ENCODE results near the gene MBOAT1.

The MBOAT1 gene

DNA sequence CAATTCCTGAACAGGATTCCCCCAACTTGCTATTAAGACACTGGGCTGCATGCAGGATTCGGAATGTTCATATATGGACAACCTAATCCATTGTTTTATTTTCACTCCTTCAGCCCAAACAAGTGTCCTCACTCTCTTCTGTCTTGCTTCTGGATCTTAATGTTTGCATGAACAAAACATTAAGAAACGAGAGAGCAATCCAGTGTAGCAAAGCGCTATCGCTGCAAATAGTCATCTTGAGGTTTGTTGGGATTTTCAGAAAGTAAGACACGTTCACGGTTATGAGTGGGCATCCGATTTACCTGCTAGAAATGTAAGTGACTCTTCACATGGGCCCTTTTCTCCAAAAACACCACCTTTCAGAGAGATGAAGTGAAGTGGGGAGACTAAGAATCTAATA, 156.4 kb downstream of the MBOAT1 start:
- H3K4me3 ChIP-seq (ENCODE audit: low read depth, low read length): no peak overlapping the region
- no peak for DNase-seq (ENCODE audit: low read depth)
- TF ChIP-seq, protein P1, sequence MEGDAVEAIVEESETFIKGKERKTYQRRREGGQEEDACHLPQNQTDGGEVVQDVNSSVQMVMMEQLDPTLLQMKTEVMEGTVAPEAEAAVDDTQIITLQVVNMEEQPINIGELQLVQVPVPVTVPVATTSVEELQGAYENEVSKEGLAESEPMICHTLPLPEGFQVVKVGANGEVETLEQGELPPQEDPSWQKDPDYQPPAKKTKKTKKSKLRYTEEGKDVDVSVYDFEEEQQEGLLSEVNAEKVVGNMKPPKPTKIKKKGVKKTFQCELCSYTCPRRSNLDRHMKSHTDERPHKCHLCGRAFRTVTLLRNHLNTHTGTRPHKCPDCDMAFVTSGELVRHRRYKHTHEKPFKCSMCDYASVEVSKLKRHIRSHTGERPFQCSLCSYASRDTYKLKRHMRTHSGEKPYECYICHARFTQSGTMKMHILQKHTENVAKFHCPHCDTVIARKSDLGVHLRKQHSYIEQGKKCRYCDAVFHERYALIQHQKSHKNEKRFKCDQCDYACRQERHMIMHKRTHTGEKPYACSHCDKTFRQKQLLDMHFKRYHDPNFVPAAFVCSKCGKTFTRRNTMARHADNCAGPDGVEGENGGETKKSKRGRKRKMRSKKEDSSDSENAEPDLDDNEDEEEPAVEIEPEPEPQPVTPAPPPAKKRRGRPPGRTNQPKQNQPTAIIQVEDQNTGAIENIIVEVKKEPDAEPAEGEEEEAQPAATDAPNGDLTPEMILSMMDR (conservative IDR thresholded peaks at IDR 0.05; ENCODE audit: low read depth, low read length): no peak
